Embryonic facial prominence (tissue), 1 donor: Measurements from ENCODE around the gene FNDC3B.
"Not testable (repeated sequence)": the region's sequence is repeated elsewhere in the genome, so short reads cannot be mapped to it uniquely, and the experiment has no call there.

ENCODE experiments used
- DNase-seq: peaks from one replicate; pipeline ENCODE4 v3.0.0-alpha.2; 2016; ENCODE audit errors: extremely low spot score

The FNDC3B gene

GRCh38 chr3:172031996-172032395 lies 7.4 kb upstream of the FNDC3B start:
- no peak for DNase-seq

GRCh38 chr3:172033396-172033795 lies 6.0 kb upstream of the FNDC3B start:
- DNase-seq = no peak

DNA sequence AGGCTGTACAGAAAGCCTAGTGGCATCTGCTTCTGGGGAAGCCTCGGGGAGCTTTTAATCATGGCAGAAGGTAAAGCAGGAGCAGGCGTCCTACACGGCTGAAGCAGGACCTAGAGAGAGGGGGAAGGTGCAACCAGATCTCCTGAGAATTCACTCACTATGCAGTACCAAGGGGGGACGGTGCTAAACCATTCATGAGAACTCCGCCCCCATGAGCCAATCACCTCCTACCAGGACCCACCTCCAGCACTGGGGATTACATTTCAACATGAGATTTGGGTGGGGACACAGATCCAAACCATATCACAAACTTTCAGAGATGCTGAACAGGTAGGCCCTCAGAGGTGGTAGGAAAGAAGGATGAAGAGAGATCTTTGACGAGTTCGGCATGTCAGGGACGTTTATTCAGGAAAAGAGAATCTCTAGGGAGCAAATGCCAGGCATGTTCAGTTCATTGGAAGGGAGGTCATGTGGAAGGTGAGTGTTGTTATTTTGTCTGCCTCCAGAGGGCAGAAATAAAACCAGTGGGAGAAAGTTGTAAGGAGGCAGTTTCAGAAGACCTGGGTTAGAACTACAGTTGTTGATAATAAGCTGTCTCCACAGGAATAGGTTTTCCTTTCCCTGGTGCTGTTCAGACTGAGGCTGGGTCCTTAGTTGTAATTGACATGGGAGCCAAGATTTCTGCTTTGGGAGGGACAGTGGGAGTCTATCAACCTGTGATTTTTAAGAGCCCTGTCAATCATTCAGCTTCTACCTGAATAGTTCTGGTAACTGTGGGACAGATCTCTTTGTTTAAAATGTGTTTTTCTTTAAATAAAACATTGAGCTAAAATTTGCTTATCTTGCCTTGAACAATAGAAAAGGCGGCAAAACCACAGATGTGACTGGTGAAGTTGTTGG lies 4.3 kb upstream of the FNDC3B start:
- no peak for DNase-seq

- DNase-seq = no peak
Measured at GRCh38 chr3:172036541-172037215, 2.7 kb upstream of the FNDC3B start.

DNA sequence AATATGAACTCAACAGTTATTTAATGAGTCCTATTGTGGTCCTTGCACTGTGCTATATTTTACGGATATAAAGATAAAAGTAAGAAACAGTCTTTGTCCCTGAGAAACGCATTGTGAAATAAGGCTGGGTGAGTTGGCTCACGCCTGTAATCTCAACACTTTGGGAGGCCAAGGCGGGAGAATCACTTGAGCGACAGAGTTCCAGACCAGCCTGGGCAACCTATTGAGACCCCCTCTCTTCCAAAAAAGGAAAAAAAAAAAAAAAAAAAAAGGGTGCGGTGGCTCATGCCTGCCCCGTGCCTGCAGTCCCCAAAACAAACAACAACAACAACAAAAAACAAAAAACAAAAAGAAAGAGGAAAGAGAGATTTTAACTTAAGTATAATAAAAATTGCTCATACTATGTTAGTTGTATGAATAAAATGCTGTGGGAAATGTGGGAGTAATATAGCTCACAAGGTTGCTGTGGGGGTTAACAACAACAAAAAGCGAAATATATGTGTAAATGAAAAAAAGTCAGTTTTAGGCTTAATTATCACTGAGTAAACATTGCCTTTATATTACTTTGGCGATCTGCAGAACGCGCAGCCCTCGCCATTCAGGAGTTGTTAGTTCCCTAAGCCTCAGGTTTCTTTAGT lies 461 bp upstream of the FNDC3B start:
- DNase-seq = no peak

DNA sequence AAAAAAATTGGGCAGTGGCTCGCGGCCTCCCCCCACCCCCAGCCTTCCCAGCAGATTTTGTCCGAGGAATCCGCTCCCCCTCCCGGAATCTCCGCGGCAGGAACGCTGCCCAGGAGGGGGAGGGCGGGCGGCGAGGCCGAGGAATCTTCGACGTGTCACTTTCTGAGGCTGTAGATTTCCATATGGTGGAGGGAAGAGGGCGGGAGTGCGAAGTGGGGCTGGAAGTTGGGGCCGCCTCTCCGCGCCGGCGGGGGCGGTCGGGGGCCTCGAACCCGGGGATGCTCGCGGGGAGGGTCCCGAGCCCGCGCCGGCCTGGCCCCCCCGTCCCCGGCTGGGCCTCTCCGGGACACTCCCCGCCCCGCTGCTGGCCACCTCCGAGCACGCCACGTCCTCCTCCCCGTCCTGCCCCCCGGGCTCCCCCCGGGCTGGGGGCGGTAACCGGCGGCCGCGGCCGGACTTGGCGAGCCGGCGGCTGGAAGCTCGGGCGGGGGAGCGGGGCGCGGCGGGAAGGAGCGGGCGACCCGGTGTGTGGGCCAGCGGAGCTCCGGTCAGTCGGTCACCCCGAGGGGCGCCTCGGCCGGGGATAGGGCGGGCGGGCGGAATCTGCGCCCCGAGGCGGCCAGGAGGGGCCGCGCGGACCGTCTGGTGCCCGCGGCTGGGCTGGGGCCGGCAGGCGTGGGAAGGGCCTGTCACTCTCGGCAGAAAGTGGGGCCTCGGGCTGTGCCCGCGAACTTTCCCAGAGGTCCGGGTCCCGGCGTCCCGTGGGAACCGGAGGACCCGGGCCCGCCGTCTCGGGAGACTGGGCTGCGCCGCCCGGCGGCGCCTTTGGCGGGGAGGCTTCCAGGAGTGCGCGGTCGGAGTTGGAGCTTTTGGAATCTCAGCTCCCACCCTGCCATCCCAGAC lies 951 bp downstream of the FNDC3B start:
- peak; percentile 58 for DNase-seq

- peak; percentile 42 for DNase-seq
Measured at GRCh38 chr3:172040981-172041963, 1.9 kb downstream of the FNDC3B start.

DNA sequence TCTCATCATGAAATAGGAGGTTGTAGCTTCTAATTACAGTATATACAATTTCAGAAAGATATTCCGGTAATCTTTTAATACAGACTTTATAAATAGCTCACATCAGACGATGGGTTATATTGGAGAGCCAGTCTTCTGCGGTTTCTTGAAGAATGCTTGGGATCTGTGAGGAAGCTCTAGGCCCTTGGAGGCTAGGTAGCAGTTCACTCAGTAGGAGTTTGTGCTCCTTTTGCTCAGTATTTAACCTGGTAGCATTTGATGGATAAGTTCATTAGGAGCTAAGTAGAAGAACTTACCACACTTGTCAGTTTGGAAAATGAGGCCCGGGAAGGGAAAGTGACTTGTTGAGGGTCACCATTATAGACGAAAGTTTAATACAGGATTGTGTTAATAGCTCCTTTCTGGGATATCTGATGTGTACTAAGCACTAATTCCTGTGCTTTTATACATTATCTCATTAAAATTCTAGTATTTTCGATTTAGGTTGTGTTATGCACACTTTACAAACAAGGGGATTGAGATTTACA lies 2.8 kb downstream of the FNDC3B start:
- no peak for DNase-seq

DNA sequence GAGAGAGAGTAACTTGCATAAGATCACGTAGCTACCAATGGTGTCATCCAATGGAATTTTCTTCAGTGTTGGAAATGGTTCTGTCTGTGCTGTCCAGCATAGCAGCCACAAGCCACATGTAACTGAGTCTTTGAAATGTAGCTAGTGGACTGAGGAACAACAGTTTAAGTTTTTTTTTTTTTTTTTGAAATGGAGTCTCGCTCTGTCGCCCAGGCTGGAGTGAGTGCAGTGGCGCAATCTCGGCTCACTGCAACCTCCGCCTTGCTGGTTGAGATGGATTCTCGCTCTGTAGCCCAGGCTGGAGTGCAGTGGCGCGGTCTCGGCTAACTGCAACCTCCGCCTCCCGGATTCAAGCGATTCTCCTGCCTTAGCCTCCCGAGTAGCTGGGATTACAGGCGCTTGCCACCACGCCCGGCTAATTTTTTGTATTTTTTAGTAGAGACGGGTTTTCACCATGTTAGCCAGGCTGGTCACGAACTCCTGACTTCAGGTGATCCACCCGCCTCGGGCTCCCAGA lies 3.3 kb downstream of the FNDC3B start:
- DNase-seq = not testable (repeated sequence)

DNA sequence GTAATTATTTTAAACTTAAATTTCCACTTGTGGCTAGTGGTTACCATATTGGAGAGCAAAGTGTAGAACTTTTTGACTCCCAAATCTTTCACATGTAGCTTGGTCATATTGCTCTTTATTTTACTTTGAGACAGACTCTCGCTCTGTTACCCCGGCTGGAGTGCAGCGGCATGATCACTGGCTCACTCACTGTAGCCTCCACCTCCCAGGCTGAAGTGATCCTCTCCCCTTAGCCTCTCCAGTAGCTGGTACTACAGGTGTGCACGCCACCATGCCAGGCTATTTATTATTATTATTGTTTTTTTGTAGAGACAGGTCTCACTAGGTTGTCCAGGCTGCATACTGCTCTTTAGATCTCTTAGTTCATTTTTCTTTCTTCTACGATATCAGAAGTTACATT lies 3.9 kb downstream of the FNDC3B start:
- no peak for DNase-seq

DNA sequence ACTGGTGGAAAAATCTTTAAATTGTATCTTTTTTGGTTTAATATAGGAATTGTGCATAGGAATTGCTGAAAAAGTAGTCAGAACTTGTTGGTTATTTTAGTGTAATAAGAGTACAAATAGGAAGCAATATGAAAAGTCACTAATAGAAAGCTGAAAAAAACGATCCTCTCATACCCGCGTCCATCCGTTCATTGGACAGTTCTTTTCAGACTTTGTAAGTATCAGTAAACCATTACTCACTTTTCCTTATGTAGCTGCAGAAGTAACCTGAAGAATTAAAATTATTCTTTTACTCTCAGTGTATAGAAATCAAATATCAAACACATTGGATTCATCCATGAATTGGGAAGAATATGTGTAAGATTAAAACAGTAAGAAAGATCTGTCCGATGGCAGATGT lies 4.4 kb downstream of the FNDC3B start:
- no peak for DNase-seq

DNA sequence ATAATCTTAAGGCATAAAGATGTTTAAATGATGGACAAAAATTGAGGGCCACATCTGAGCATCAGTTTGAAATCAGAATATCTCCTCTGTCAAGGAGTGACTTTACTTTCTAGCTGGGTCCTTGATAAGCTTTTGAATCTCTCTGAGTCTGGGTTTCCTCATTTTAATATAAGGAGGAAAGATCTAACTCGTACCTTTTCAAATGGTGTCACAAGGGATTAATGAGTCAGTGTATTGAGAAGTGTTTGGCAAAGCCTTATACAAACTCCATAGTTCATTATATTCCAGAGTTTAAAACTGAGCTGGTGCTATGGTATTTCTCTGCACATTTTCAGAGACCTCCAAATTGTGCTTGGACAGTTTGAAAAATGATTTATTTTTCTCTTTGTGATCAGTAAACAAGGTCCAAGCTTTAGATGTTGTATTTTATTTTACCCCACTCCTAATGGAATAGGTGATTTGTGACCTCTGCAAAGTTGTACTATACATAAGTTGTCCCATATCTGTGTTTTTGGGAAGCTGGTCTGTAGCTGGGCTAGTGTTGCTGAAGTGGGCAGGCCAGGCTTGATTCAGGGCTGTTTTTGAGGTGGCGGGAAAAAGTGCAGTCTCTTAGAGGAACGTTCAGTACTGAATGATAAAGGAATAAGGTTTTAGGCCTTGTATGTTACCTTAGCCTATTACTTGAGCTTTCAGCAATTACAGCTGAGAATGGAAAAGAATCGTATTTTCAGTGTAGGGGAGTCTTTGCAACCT lies 5.6 kb downstream of the FNDC3B start:
- DNase-seq = no peak

DNA sequence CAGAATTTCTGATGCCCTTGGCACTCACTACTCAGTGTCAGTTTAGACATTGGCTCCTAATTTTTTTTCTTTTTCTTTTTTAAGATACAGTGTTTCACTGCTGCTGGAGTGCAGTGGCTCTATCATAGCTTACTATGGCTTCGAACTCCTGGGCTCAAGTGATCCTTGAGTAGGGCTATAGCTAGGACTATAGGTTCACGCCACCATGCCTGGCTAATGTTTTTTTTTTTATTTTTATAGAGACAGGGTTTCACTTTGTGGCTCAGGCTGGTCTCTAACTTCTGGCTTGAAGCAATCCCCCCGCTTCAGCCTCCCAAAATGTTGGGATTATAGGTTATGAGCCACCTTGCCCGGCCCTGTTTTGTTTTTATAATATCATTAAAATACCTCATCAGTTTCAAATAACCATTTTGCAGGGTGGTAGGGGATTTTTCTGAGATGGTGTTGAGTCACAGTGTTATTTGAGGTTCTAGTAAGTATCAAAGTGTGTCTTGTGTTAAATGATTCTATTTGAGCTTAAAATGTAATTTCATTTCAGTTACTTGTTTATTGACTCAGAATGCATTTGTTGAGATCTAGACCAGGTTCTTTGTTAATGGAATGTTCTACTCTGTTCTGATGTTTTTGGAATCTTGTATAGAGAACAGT lies 7.0 kb downstream of the FNDC3B start:
- DNase-seq = no peak

DNA sequence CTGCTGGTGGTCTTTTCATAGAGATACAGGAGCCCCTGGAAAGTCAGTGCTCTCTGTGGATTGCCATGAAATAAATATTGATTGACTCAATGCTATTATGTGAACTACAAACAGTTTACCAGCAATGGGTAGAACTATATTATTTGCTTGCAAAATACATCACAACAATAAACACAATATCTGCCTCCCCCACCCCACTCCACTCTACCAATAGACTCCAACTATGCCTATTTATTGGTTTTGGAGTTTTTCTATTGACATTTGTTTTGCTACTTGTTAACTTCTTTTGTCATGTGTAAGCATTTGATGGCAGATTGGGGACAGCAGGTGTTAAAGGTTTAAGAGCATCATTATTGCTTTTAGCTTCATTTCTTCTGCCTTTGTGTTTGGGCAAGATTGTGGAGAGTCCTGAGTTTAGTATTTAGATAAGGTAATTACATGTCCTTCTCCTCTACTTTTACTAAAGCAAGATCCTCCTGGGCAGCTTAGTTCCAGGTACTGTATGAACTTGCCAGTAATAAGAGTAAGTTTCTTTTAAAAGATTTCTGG lies 8.3 kb downstream of the FNDC3B start:
- DNase-seq = no peak

DNA sequence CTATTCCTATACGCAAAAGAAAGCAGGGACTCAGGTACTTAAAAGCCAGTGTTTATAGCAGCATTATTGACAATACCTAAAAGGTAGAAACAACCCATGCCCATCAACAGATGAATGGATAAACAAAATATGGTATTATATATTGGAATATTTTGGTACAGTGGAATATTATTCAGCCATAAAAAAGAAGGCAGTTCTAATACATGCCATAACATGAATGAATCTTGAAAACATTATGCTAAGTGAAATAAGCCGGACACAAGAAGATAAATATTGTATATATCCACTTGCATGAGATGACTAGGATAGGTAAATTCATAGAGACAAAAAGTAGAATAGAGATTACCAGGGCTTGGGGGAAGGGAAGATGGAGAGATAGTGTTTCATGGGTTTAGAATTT lies 9.2 kb downstream of the FNDC3B start:
- no peak for DNase-seq

DNA sequence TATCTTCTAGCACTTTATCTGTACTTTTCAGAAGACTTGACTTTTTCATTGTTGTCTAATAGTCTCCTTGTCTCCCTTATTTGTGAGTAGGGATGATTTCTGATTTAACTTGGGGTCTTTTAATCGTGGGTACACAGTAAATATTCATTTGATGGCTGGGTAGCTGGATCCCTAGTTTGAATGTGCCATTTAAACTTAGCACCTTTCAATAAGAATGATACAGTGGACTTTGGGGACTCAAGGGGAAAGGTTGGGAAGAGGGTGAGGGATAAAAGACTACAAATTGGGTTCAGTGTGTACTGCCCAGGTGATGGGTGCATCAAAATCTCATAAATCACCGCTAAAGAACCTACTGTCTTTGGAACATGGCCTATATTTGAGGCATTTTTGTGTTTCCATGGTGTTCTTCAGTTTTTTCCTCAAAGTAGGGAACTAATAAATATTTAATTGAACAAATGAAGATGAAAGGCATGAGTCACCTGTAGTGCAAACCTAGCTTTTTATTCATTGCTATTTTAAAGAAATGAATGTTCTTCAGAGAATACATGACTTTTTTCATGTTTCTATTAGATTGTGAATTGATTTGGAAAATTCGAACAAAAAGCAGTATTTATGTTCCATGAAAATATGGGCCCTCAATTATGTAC lies 12.1 kb downstream of the FNDC3B start:
- no peak for DNase-seq

DNA sequence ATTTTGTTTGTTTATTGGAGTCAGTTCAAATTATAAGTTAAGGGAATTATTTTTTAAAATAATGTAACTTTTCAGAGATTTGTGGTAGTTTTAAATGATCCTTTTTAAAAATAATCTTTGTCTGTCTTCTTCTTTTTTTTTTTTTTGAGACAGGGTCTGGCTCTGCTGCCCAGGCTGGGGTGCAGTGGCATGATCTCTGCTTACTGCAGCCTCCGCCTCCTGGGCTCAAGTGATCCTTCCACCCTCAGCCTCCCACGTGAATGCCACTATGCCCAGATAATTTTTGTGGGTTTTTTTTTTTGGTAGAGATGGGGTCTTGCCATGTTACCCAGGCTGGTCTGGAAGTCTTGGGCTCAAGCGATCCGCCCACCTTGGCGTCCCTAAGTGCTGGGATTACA lies 12.6 kb downstream of the FNDC3B start:
- no peak for DNase-seq

GRCh38 chr3:172052405-172052804 lies 13.0 kb downstream of the FNDC3B start:
- no peak for DNase-seq
